GM21529 (cell line): ENCODE data around the gene ACSM6.

Experiments
- ATAC-seq: cut with Tn5 transposase; IDR thresholded peaks from one replicate; pipeline ENCODE4 v1.9.1; 2021; ENCODE audit not compliant: unreplicated experiment

Gene ACSM6

DNA sequence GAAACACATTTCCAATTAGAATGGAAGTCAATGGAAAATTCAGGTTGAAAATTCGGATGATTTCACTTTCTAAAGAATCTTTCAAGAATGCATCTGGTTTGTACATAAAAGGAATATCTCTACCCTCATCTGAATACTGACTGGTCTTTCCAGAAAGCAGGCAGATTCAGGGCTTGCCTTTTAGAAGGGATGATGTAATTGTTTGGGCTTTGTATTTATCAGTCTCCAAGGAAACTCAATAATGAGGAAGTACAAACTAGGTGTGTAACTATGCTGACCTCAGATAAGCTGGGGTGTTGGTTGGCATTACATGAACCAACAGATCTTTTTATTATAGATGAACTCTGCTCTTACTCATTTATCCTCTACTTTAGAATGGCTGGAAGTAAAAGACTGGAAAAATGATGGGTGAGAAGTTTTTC is 72.6 kb downstream of the ACSM6 start:
- peak; percentile 94 for ATAC-seq

DNA sequence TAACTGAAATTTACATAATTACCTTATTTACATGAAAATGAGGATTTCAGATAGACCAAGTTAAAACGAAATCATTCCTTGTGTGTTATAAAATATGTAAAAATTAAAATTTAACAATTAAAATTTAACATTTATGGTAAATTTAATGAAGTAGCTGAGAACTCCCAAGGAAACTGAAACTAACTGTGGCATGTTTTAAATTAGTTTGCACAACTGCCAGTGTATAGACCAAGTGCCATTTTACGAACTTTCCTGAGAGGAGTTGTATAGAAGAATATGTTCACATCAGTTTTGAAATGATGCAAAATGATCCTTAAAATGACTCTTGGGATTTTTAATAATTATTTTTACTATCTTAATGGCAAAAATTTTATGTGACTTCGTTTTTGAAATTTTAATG is 73.2 kb downstream of the ACSM6 start:
- ATAC-seq, result no peak

DNA sequence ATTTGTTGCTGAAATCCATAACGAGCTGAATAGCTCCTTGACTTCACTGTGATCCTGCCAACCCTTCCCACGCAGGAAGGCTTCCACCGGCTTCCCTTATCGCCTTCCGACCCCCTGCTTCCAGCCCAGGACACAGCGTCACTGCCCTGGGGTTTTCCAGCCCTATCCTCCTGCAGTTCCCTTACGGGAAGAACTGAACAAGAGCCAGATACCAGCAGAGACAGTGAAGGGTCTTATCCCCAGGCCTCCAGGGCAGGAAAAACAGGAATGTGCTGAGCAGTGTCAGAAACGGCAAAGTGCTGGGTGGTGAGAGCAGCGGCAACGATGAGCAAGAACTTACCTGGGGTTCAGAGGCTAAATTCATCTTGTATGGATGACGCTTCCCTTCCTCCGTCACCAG is 74.4 kb downstream of the ACSM6 start:
- no peak for ATAC-seq

DNA sequence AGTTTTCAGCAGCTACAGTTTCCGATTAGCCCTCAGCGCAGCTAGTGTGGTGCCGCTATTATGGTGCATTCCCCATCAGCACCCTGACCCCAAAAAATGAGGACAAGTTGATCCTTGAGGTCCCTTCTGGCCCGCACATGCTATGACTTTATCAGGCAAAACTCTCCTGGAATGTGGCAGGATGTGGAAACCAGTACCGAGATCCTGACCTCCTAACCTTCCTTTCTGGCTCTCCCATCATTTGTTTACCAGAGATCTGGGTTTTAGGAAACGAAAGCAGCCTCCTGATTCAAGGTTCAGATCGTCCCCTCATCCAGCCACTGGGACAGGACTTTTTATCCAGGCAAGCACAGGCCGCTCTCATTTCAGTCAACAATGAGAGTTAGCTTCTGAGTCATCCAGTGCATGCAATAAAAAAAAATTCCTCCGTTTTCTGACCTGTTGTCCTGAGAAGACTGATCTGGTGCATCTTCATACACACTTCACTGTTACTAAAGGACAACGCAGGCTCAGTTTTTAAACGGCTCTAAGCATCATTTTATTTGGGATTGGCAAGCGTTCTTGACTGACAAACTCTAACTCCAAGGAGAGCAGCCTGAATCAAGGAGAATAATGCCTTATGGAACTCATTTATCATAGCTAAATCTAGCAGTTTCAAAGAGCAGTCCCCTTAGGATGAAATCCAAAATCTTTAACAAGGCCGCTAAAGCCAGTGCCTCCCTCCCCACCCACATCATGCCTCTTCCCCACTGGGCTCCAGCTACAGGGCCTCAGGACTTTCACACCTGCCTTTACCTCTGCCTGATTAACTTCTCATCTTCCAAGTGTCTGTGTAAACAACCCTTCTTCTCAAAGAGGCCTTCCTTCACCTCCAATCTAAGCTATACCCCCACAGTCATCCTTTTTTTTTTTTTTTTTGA is 79.6 kb downstream of the ACSM6 start:
- no peak for ATAC-seq

DNA sequence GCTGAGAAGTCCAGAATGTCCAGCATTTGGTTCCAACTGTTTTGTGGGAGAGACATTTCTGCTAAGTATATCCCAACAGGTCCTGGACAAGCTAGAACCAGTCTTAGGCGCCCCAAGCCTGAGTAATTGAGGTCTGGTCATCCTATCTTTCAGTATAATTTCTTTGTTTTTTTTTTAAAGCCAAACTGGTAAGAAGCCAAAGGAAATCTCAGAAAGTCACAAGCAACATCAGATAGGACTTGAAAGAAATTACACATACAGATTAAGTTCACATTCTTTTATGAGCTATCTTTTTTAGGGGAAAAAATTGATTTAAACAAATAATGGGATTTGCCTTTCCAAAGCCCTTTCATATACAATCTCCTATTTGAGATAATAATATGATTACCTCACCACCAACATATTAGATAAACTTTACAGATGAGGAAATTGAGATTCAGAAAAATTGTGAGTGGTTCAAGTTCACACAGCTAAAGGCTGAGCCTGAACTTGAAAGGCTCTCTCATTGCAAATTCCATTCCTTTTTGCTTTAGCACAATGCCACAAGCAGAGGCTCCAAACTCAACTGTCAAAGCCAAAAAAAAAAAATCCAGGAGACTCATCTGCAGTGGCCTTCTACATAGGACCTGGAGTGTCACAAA is 81.8 kb downstream of the ACSM6 start:
- ATAC-seq, result no peak

DNA sequence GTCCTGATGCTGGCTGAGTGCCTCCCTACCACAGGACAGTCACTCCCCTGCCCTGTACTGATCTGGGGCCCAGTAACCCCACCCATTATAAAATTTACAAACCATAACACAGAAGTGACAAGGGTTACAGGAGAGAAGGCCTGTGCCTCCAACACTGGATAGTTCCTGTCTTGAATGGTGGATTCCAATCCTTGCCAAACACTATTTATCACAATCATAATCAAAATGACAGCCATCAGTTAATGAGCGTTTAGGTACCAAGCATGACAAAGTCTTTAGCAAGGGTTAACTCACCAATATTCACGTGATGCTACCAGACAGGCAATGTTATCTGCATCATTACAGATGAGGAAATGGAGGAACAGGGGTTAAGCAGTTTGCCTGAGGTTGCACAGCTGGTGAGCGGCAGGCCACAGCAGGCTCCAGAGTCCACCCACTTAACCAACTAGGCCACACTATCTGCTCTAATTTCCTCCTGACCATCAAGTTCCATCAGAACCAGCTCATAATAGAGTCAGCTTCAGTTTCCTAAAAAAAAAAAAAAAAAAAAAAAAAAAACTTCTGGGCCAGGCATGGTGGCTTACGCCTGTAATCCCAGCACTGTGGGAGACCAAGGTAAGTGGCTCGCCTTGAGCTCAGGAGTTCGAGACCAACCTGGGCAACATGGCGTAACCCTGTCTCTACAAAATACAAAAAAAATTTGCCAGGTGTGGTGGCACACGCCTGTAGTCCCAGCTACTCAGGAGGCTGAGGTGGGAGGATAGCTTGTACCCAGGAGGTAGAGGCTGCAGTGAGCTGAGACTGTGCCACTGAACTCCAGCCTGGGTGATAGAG is 82.5 kb downstream of the ACSM6 start:
- no peak for ATAC-seq

DNA sequence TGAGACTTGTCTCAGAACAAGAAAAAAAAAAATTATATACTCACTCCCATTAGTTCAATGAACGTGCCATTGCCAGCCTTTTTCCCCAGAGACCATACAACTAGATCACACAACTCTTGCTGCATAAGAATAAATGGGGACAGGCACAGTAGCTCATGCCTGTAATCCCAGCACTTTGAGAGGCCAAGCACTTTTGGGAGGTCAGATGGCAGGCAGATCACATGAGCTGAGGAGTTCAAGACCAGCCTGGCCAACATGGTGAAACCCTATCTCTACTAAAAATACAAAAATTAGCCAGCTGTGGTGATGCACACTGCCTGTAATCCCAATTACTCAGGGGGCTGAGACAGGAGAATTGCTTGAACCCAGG is 83.1 kb downstream of the ACSM6 start:
- ATAC-seq, result no peak

DNA sequence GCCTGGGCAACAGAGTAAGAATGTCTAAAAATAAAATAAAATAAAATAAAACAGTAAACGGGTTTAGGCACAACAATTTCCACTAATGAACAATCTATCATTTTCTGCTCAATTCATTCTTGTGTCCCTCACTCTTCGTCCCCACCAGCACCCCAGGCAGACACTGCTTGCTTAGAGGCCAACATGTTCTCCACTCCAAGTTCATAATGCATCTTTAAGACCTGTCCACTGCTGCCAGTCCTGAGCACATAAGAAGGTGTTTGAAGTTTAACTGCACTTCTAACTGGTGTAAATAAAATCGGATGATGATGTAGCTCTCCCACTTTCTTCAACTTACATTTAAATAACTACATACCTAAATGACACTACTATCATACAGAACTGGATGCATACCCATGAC is 83.6 kb downstream of the ACSM6 start:
- no peak for ATAC-seq
